Fibroblast of lung (primary cell): ENCODE measurements around the gene CDK11B. TPM values are rescaled to one million over a fixed set of nuclear protein-coding genes. Genes with fewer than 3 reads are reported as not detected.

Experiments
- DNase-seq, 2 donors: peaks; one replicate each; pipeline versions ENCODE4 v3.0.0 to v3.0.0-alpha.2; 2010; ENCODE audit warnings: low read depth in 2 of 2
- H2AFZ ChIP-seq: 2 replicates; pipeline ENCODE4 v1.5.1; 2012; ENCODE audit warnings: low read length, control low read depth, inconsistent platforms
- H3K27ac ChIP-seq: 2 replicates; pipeline ENCODE4 v1.5.1; 2011; ENCODE audit warnings: low read length, control low read depth; ENCODE audit not compliant: insufficient read depth
- H3K27me3 ChIP-seq: 2 replicates; pipeline ENCODE4 v1.5.1; 2011; ENCODE audit warnings: mild to moderate bottlenecking, low read length; ENCODE audit not compliant: control insufficient read depth, insufficient read depth
- H3K36me3 ChIP-seq: 2 replicates; pipeline ENCODE4 v1.5.1; 2011; ENCODE audit warnings: low read length; ENCODE audit not compliant: control insufficient read depth, insufficient read depth
- H3K4me1 ChIP-seq: 2 replicates; pipeline ENCODE4 v1.5.1; 2011; ENCODE audit warnings: low read length; ENCODE audit not compliant: control insufficient read depth, insufficient read depth; ENCODE audit errors: extremely low read depth
- H3K4me2 ChIP-seq: 2 replicates; pipeline ENCODE4 v1.5.1; 2011; ENCODE audit warnings: low read length, control low read depth; ENCODE audit not compliant: insufficient read depth; ENCODE audit errors: extremely low read depth
- H3K4me3 ChIP-seq, 4 experiments: fragments of 200-600 bp in 1 of 4; sonication (generic) in 1 of 4; replicated peaks in 1 of 4; 2 replicates each; pipeline ENCODE4 v1.5.1; 2011 to 2016; ENCODE audit warnings: low read length in 4 of 4, low read depth in 3 of 4, mild to moderate bottlenecking in 3 of 4, control low read depth in 2 of 4, inconsistent platforms in 1 of 4, mixed read lengths in 1 of 4; ENCODE audit not compliant: insufficient read depth in 1 of 4; ENCODE audit errors: control extremely low read depth in 1 of 4
- H3K79me2 ChIP-seq: 2 replicates; pipeline ENCODE4 v1.5.1; 2012; ENCODE audit warnings: mild to moderate bottlenecking, low read length, inconsistent platforms; ENCODE audit not compliant: control insufficient read depth, insufficient read depth
- H3K9ac ChIP-seq: 2 replicates; pipeline ENCODE4 v1.5.1; 2011; ENCODE audit warnings: mild to moderate bottlenecking, low read length, control low read depth; ENCODE audit not compliant: insufficient read depth
- H3K9me3 ChIP-seq: 2 replicates; pipeline ENCODE4 v1.5.1; 2012; ENCODE audit warnings: low read depth, low read length; ENCODE audit not compliant: control insufficient read depth, insufficient read depth
- H4K20me1 ChIP-seq: 2 replicates; pipeline ENCODE4 v1.5.1; 2011; ENCODE audit warnings: low read length; ENCODE audit not compliant: control insufficient read depth, insufficient read depth; ENCODE audit errors: extremely low read depth
- CTCF ChIP-seq, 2 donors: IDR thresholded peaks in 1 of 2; conservative IDR thresholded peaks in 1 of 2; 1 replicate in 1 of 2; 2 replicates in 1 of 2; pipeline ENCODE4 v1.5.1; 2011 to 2012; ENCODE audit warnings: low read length in 2 of 2, control low read depth in 1 of 2, inconsistent platforms in 1 of 2, low read depth in 1 of 2, mild to moderate bottlenecking in 1 of 2
- EZH2 ChIP-seq: IDR thresholded peaks from 2 replicates; pipeline ENCODE4 v1.5.1; 2012; ENCODE audit warnings: low read length, control low read depth, mild to moderate bottlenecking; ENCODE audit errors: missing control alignments
- polyA plus RNA-seq, 2 donors: library from polyadenylated mRNA; depleted of rRNA in 1 of 2; stranded (reverse) in 1 of 2; unstranded in 1 of 2; fragments of >200 nt; gene quantifications; 2 replicates each; pipeline ENCODE4 v1.2.1, GENCODE V29; 2011 to 2012; ENCODE audit warnings: missing spikeins in 1 of 2
- total RNA-seq: library from RNA; depleted of rRNA; stranded (reverse); fragments of >200 nt; gene quantifications from 2 replicates; pipeline ENCODE4 v1.2.1, GENCODE V29; 2014

Gene CDK11B
- total and polyA plus RNA-seq, 2 donors (not counting 1 experiment from before 2014, with no cell fraction given), result 2.5 to 9.7 TPM

- H3K27me3 ChIP-seq, result peaks cover 3% of the 10 kb centered on the region
- H3K27ac ChIP-seq, result no peak overlapping the region
- H2AFZ ChIP-seq, result no peak overlapping the region
- TF ChIP-seq EZH2 (no peak), CTCF (conservative IDR thresholded peaks at IDR 0.05 in 1 of 2, IDR thresholded peaks at IDR 0.05 in 1 of 2; ENCODE audit: low read depth in 1 of 2, low read length in 2 of 2) (no peak)
- no peak overlapping the region for H3K4me2 ChIP-seq
- no peaks in the 10 kb centered on the region for H4K20me1 ChIP-seq
- peaks cover 8% of the 10 kb centered on the region for H3K36me3 ChIP-seq
- H3K79me2 ChIP-seq, result no peaks in the 10 kb centered on the region
- no peaks in the 10 kb centered on the region for H3K9me3 ChIP-seq
- H3K9ac ChIP-seq, result no peak overlapping the region
- no peaks in the 10 kb centered on the region for H3K4me1 ChIP-seq
- H3K4me3 ChIP-seq, result no peak overlapping the region
- DNase-seq, result no peak
Observed at GRCh38 chr1:1626207-1627141, 32.3 kb downstream of the CDK11B start.

GRCh38 chr1:1625824-1626206, 33.0 kb downstream of the CDK11B start:
- Histone ChIP-seq H3K79me2 (no peaks in the 10 kb centered on the region), H3K9ac (no peak overlapping the region), H3K36me3 (peaks cover 8% of the 10 kb centered on the region), H3K4me2 (no peak overlapping the region), H3K27me3 (no peaks in the 10 kb centered on the region), H3K4me1 (no peaks in the 10 kb centered on the region), H3K27ac (no peak overlapping the region), H3K9me3 (no peaks in the 10 kb centered on the region), H4K20me1 (no peaks in the 10 kb centered on the region), H3K4me3 (no peak overlapping the region), H2AFZ (no peak overlapping the region)
- DNase-seq, result no peak
- TF ChIP-seq CTCF (conservative IDR thresholded peaks at IDR 0.05 in 1 of 2, IDR thresholded peaks at IDR 0.05 in 1 of 2; ENCODE audit: low read depth in 1 of 2, low read length in 2 of 2) (no peak), EZH2 (no peak)

- no peaks in the 10 kb centered on the region for H3K27me3 ChIP-seq
- no peak overlapping the region for H3K9ac ChIP-seq
- peaks cover 8% of the 10 kb centered on the region for H3K36me3 ChIP-seq
- H3K4me2 ChIP-seq, result no peak overlapping the region
- H4K20me1 ChIP-seq, result no peaks in the 10 kb centered on the region
- no peaks in the 10 kb centered on the region for H3K9me3 ChIP-seq
- H3K27ac ChIP-seq, result no peak overlapping the region
- DNase-seq, result no peak
- H3K79me2 ChIP-seq, result no peaks in the 10 kb centered on the region
- TF ChIP-seq EZH2 (no peak), CTCF (conservative IDR thresholded peaks at IDR 0.05 in 1 of 2, IDR thresholded peaks at IDR 0.05 in 1 of 2; ENCODE audit: low read depth in 1 of 2, low read length in 2 of 2) (no peak)
- no peak overlapping the region for H2AFZ ChIP-seq
- H3K4me1 ChIP-seq, result no peaks in the 10 kb centered on the region
- no peak overlapping the region for H3K4me3 ChIP-seq
Observed at GRCh38 chr1:1625404-1625775, 33.4 kb downstream of the CDK11B start.
